Neuronal stem cell (in vitro differentiated cells): ENCODE data around the gene STX1B.

ENCODE experiments used
- DNase-seq: peaks from one replicate; pipeline ENCODE4 v3.0.0-alpha.2; 2013; ENCODE audit warnings: low spot score
- H2AFZ ChIP-seq: one replicate; pipeline ENCODE4 v1.6.1; 2013; ENCODE audit warnings: mild to moderate bottlenecking, low read length, inconsistent platforms
- H2AK5ac ChIP-seq: 2 replicates; pipeline ENCODE4 v1.6.1; 2013; ENCODE audit warnings: low read depth, mild to moderate bottlenecking, inconsistent platforms, low read length, moderate library complexity, mixed read lengths
- H2BK120ac ChIP-seq: 2 replicates; pipeline ENCODE4 v1.6.1; 2013; ENCODE audit warnings: low read depth, mild to moderate bottlenecking, inconsistent platforms, low read length, moderate library complexity, mixed read lengths
- H2BK12ac ChIP-seq: one replicate; pipeline ENCODE4 v1.6.1; 2013; ENCODE audit warnings: low read length, inconsistent platforms
- H2BK15ac ChIP-seq: 2 replicates; pipeline ENCODE4 v1.6.1; 2013; ENCODE audit warnings: mild to moderate bottlenecking, low read length, inconsistent platforms, mixed read lengths
- H2BK5ac ChIP-seq: one replicate; pipeline ENCODE4 v1.6.1; 2013; ENCODE audit warnings: inconsistent platforms, mild to moderate bottlenecking, low read length, moderate library complexity
- H3K14ac ChIP-seq: one replicate; pipeline ENCODE4 v1.6.1; 2013; ENCODE audit warnings: low read length, inconsistent platforms
- H3K18ac ChIP-seq: 2 replicates; pipeline ENCODE4 v1.6.1; 2013; ENCODE audit warnings: low read length, inconsistent platforms
- H3K23ac ChIP-seq: 2 replicates; pipeline ENCODE4 v1.6.1; 2013; ENCODE audit warnings: low read depth, mild to moderate bottlenecking, mixed read lengths, low read length, inconsistent platforms; ENCODE audit not compliant: poor library complexity
- H3K27ac ChIP-seq: replicated peaks from 3 replicates; pipeline ENCODE4 v1.5.1; 2013; ENCODE audit warnings: low read length, inconsistent platforms
- H3K27me3 ChIP-seq, 3 experiments: 2 replicates each; pipeline ENCODE4 v1.6.1; 2013; ENCODE audit warnings: low read length in 3 of 3, mild to moderate bottlenecking in 2 of 3, inconsistent platforms in 1 of 3, low read depth in 1 of 3, mixed read lengths in 1 of 3, moderate library complexity in 1 of 3; ENCODE audit not compliant: control insufficient read depth in 3 of 3, insufficient read depth in 3 of 3
- H3K36me3 ChIP-seq, 2 donors: replicated peaks in 1 of 2; 2 replicates each; pipeline ENCODE4 v1.6.1; 2013; ENCODE audit warnings: low read length in 2 of 2; ENCODE audit not compliant: control insufficient read depth in 2 of 2, insufficient read depth in 2 of 2
- H3K4ac ChIP-seq: 2 replicates; pipeline ENCODE4 v1.6.1; 2013; ENCODE audit warnings: inconsistent platforms, mild to moderate bottlenecking, low read length, moderate library complexity
- H3K4me1 ChIP-seq, 2 donors: 1 replicate in 1 of 2; 2 replicates in 1 of 2; pipeline ENCODE4 v1.6.1; 2013; ENCODE audit warnings: low read length in 2 of 2, low read depth in 1 of 2; ENCODE audit not compliant: control insufficient read depth in 2 of 2, insufficient read depth in 1 of 2
- H3K4me2 ChIP-seq: one replicate; pipeline ENCODE4 v1.6.1; 2013; ENCODE audit warnings: mild to moderate bottlenecking, low read length, inconsistent platforms; ENCODE audit not compliant: insufficient read depth, poor library complexity, severe bottlenecking
- H3K4me3 ChIP-seq, 2 donors: 2 replicates each; pipeline ENCODE4 v1.5.1; 2013; ENCODE audit warnings: low read length in 2 of 2, mild to moderate bottlenecking in 2 of 2, inconsistent platforms in 1 of 2, moderate library complexity in 1 of 2
- H3K79me1 ChIP-seq: one replicate; pipeline ENCODE4 v1.6.1; 2013; ENCODE audit warnings: low read depth, mild to moderate bottlenecking, inconsistent platforms, low read length, moderate library complexity
- H3K9ac ChIP-seq: one replicate; pipeline ENCODE4 v1.6.1; 2013; ENCODE audit warnings: mild to moderate bottlenecking, low read depth, low read length, inconsistent platforms; ENCODE audit not compliant: poor library complexity
- H3K9me3 ChIP-seq, 2 donors: replicated peaks in 1 of 2; 2 replicates each; pipeline versions ENCODE3 to v1.6.1; 2013; ENCODE audit warnings: low read length in 2 of 2, mild to moderate bottlenecking in 2 of 2, inconsistent platforms in 1 of 2, low read depth in 1 of 2, mixed read lengths in 1 of 2, moderate library complexity in 1 of 2; ENCODE audit not compliant: control insufficient read depth in 2 of 2, insufficient read depth in 1 of 2
- H4K8ac ChIP-seq: one replicate; pipeline ENCODE4 v1.6.1; 2013; ENCODE audit warnings: low read depth, mild to moderate bottlenecking, inconsistent platforms, low read length, moderate library complexity
- H4K91ac ChIP-seq: one replicate; pipeline ENCODE4 v1.6.1; 2013; ENCODE audit warnings: low read length, low read depth, mild to moderate bottlenecking, inconsistent platforms; ENCODE audit not compliant: poor library complexity
- WGBS, 2 donors: extraction: QIAGEN DNeasy Blood & Tissue Kit; methylation state at CpG; one replicate each; pipeline ENCODE4 v1.1.7; 2013; ENCODE audit warnings: missing lambda C conversion rate in 2 of 2, mixed read lengths in 1 of 2; ENCODE audit not compliant: insufficient read length in 2 of 2, insufficient replicate concordance in 1 of 2; ENCODE audit errors: extremely low coverage in 2 of 2; 5-methylcytosine and 5-hydroxymethylcytosine counted together

The STX1B gene

DNA sequence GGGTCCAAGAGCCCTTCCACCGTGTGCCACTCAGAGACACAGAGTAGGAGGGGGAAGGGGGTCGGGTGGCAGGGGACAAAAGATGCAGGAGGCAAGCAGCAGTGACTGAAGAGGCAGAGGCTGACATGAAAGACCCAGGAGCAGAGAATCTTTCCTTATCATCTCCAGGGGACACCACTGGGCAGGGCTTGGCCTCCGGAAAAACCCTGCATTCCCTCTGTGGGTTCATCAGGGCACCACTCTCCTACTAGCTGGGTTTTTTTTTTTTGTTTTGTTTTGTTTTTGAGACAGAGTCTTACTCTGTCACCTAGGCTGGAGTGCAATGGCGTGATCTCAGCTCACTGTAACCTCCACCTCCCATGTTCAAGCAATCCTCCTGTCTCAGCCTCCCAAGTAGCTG is 20.8 kb upstream of the STX1B start:
- no peak overlapping the region for H3K4ac ChIP-seq
- H3K4me1 ChIP-seq, result peaks cover 1 to 9% of the 10 kb centered on the region in 2 donors
- no CpG with 5 or more reads among the region's 4 CpGs for WGBS, 2 donors
- H3K9ac ChIP-seq, result no peak overlapping the region
- no peak for DNase-seq
- no peak overlapping the region for H2BK120ac ChIP-seq
- no peak overlapping the region for H3K23ac ChIP-seq
- no peak overlapping the region for H3K4me3 ChIP-seq
- no peak overlapping the region for H2BK5ac ChIP-seq
- H3K4me2 ChIP-seq, result no peak overlapping the region
- no peak overlapping the region for H3K27ac ChIP-seq
- no peak overlapping the region for H2BK15ac ChIP-seq
- no peaks in the 10 kb centered on the region for H3K36me3 ChIP-seq
- H3K27me3 ChIP-seq, result no peaks in the 10 kb centered on the region
- no peak overlapping the region for H2AK5ac ChIP-seq
- no peak overlapping the region for H2BK12ac ChIP-seq
- no peak overlapping the region for H3K18ac ChIP-seq
- no peak overlapping the region for H4K91ac ChIP-seq
- H3K79me1 ChIP-seq, result peaks cover 2% of the 10 kb centered on the region
- H4K8ac ChIP-seq, result no peak overlapping the region
- H2AFZ ChIP-seq, result no peak overlapping the region
- H3K14ac ChIP-seq, result no peak overlapping the region
- H3K9me3 ChIP-seq, result no peaks in the 10 kb centered on the region

DNA sequence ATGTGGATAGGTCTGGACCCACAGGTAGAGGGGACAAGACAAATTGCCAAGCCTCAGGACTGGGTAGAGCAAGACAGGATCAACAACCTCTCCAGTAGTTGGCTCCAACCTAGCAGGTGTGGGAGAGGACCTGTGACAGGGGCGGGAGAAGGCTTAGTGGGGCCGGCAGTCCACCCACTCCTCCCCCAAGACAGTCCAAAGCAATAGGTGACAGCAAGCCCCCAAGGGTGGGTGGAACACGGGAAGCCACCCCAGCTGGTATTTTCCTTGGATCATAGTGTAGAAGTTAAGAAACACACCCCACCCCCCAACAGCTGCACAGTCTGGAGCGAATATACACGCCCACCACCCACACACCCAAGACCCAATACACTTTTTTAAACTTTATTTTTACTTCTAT is 18.8 kb upstream of the STX1B start:
- no peaks in the 10 kb centered on the region for H3K27me3 ChIP-seq
- H3K27ac ChIP-seq, result no peak overlapping the region
- H2AFZ ChIP-seq, result no peak overlapping the region
- no peaks in the 10 kb centered on the region for H3K9me3 ChIP-seq
- no peak overlapping the region for H3K9ac ChIP-seq
- no peaks in the 10 kb centered on the region for H3K79me1 ChIP-seq
- H2BK12ac ChIP-seq, result no peak overlapping the region
- H3K23ac ChIP-seq, result no peak overlapping the region
- H3K4me3 ChIP-seq, result no peak overlapping the region
- no peak overlapping the region for H3K18ac ChIP-seq
- peaks cover 3 to 9% of the 10 kb centered on the region in 2 donors for H3K4me1 ChIP-seq
- H4K8ac ChIP-seq, result no peak overlapping the region
- H2BK5ac ChIP-seq, result no peak overlapping the region
- no peak for DNase-seq
- H2BK120ac ChIP-seq, result no peak overlapping the region
- no peak overlapping the region for H2BK15ac ChIP-seq
- no peak overlapping the region for H4K91ac ChIP-seq
- H3K4ac ChIP-seq, result no peak overlapping the region
- no peak overlapping the region for H3K14ac ChIP-seq
- no peak overlapping the region for H3K4me2 ChIP-seq
- WGBS, 2 donors, result no CpG with 5 or more reads among the region's 5 CpGs
- no peaks in the 10 kb centered on the region for H3K36me3 ChIP-seq
- no peak overlapping the region for H2AK5ac ChIP-seq

DNA sequence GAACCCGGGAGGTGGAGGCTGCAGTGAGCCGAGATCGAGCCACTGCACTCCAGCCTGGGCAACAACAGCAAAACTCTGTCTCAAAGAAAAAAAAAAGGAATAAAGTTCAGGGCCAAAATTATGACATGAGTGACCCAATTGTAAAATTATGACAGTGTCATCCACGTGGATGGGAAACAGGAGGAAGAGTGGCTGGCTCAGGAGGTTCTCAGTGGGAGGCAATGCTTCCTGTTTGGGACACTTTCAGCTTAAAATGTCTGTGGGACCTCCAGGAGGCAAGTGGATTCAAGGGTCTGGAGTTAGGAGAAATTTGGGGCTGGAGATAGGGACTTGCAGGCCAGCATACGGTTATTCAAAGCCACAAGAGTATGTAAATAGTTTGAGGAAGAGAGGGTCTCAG is 14.9 kb upstream of the STX1B start:
- Histone ChIP-seq H3K14ac (no peak overlapping the region), H3K23ac (no peak overlapping the region), H3K4me3 (no peak overlapping the region), H3K27ac (no peak overlapping the region), H2BK120ac (no peak overlapping the region), H3K9ac (no peak overlapping the region), H3K4ac (no peak overlapping the region), H3K9me3 (no peaks in the 10 kb centered on the region), H3K27me3 (no peaks in the 10 kb centered on the region), H2BK12ac (no peak overlapping the region), H4K8ac (no peak overlapping the region), H4K91ac (no peak overlapping the region), H3K4me2 (no peak overlapping the region), H2AK5ac (no peak overlapping the region), H3K79me1 (no peaks in the 10 kb centered on the region), H3K4me1 (peaks cover 0 to 1% of the 10 kb centered on the region in 2 donors), H2BK15ac (no peak overlapping the region), H3K36me3 (no peaks in the 10 kb centered on the region), H3K18ac (no peak overlapping the region), H2AFZ (peak overlapping the region; percentile 57), H2BK5ac (no peak overlapping the region)
- no CpG with 5 or more reads among the region's 5 CpGs for WGBS, 2 donors
- no peak for DNase-seq

DNA sequence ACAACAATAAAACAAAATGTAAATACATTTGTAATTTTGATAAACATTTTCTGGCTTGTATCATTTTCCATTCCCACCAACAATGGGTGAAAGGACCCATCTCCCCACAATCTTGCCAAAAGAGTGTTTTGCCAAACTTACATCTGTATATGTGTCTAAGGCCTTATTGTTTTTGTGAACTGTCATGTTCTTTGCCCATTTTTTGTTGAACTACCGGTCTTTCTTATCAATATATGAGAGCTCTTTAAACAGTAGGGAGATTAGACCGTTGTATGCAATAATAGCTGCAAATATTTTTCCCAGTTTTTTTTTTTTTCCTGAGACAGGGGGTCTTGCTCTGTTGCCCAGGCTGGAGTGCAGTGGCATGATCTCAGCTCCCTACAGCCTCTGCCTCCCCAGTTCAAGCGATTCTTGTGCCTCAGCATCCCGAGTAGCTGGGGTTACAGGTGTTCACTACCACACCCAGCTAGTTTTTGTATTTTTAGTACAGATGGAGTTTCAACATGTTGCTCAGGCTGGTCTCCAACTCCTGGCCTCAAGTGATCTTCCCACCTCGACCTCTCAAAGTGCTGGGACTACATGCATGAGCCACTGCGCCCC is 13.3 kb upstream of the STX1B start:
- Histone ChIP-seq H3K14ac (no peak overlapping the region), H3K36me3 (no peaks in the 10 kb centered on the region), H3K9ac (no peak overlapping the region), H3K4me1 (peaks cover 0 to 1% of the 10 kb centered on the region in 2 donors), H2AK5ac (no peak overlapping the region), H2BK12ac (no peak overlapping the region), H3K18ac (no peak overlapping the region), H3K4me2 (no peak overlapping the region), H3K27ac (no peak overlapping the region), H2BK15ac (no peak overlapping the region), H3K79me1 (no peaks in the 10 kb centered on the region), H2AFZ (no peak overlapping the region), H4K8ac (no peak overlapping the region), H2BK5ac (no peak overlapping the region), H3K23ac (no peak overlapping the region), H3K9me3 (no peaks in the 10 kb centered on the region), H3K27me3 (no peaks in the 10 kb centered on the region), H3K4ac (no peak overlapping the region), H4K91ac (no peak overlapping the region), H2BK120ac (no peak overlapping the region), H3K4me3 (no peak overlapping the region)
- DNase-seq, result no peak
- WGBS, 2 donors, result no CpG with 5 or more reads among the region's 6 CpGs
